ENCODE results near the gene SLC39A5.

Gene SLC39A5

GRCh38 chr12:56216461-56216860, 13.4 kb upstream of the SLC39A5 start:
- DNase-seq, result no peak

DNA sequence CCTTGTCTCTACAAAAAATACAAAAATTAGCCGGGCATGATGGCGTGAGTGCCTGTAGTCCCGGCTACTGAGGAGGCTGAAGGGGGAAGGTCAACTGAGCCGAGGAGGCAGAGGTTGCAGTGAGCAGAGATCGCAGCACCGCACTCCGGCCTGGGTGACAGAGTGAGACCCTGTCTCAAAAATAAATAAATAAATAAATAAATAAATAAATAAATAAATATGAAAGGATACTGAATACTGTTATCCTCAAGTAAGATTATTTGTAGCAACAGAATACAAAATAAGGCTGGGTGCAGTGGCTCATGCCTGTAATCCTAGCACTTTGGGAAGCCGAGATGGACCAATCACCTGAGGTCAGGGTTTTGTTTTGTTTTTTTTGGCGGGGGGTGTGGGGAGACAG, 10.0 kb upstream of the SLC39A5 start:
- no peak for DNase-seq

DNA sequence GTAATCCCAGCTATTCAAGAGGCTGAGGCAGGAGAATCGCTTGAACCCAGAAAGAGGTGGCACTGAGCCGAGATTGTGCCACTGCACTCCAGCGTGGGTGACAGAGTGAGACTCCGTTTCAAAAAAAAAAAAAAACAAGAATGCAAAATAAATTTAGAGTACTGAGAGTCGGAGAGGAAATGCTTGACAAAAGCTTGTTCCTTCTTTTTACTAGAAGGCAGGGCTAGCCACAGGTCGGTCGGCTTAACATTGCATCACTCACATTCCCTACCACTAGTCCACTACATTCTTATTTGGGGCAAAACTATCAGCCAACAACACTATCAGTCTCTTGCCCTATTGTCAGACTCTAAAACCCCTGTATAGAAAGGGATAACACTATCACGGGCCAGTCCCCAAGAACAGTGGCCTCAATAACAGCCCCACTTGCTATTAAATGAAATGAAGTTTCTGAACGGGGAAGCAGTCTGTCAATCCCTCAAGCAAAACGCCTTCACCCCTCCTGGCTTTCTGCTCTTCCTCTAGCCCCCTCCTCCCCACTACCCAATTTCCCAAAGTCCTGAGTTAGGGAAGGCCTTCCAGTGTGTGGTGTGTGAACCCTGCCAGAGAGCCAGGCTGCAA, 9.1 kb upstream of the SLC39A5 start:
- DNase-seq, result peak; percentile 65

DNA sequence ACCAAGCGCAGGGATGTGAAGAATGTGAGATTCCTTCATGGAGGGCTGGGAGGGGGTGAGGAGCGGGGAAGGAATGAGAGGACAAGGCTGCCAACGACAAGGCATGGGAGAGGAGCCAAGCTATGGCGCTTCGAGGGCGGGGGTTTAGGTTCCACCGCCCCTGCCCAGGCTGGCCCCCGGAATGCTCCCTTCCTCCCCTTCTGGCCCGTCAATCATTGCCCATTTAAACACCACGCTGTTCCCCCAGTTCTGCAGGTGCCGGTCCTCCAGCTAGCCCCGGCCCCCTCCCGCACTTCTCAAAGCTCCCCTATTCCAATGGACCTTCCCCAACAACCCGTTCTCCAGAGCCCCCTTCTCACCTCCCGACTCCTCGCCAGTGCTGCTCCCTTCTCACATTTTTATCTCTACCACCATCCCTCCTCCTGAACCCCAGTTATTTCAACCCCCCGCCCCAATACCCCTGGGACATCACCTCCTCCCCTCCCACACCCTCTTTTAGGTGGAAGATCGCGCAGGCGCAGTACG, 8.6 kb upstream of the SLC39A5 start:
- DNase-seq, result peak; percentile 91

DNA sequence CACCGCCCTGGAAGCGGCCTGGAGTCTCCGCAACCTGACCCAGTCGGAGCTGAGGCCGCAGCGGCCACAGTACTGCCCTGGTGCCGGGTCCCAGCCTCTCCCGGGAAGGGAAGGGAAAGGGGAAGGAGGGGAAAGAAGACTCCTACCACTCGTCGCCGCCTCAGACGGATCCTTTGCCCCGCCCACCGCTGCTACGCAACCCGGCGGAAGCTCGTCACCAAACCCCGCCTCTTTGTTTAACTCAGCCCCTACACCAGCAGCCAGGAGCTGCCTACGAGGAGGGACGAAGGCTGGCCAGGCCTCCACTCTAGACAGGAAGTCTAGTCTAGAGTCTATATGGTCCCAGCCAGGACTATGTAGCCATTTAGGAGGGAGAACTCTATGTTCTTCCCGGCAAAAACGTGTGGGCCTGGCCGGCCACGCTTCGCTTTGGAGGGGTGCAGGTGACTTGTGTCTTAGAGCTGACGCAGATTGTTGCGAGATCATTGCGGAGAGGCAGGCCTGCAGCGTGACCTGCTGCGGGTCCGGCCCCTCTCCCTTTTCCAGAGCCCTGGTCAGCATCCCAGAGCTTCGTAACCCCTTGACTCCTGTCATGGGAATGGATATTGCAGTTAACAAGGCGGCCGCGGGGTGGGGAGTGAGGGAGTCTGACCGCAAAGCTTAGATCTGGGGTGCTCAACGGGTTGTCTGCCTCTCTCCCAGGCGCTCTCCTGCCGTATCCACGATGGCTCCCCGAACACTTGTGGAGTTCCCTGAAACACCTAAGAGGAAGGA, 7.9 kb upstream of the SLC39A5 start, which contains the start of gene RNF41:
Gene RNF41, minus strand, starts transcription at position 166 of the 774 bp plus-strand sequence. CDS start 7,875 bp downstream, outside the sequence.
- peak; percentile 98 for DNase-seq

GRCh38 chr12:56222531-56222895, 7.3 kb upstream of the SLC39A5 start:
- DNase-seq, result no peak

GRCh38 chr12:56223571-56224101, 6.2 kb upstream of the SLC39A5 start:
- no peak for DNase-seq

DNA sequence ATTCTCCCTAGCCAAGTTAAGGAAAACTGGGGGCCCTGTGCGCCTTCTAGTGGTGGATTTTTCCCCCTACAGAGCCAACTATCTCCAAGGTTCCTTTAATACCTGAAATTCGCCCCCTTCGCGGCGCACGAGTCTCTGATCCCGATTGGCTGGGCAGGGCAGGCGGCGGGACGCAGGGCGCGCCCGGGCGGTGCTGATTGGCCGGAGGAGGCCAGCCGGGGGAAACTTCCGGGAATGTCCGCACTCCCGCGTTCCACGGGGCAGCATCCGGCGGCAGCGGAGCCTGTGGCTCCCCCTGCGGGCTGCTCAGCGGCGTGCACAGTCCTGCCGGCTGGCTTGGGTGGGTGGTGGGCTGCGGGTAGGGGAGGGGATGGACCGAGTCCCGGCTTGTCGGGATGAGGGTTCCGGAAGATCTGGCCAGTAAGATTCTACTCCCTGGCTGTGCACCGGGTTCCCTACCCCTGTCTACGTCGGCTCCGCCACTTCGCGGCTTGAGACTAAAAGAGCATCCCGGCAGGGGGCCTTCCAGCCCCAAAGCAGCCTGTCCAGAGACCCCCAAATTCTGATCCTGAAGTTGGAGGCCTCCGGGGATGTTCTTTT, 5.6 kb upstream of the SLC39A5 start, which contains the start of gene NABP2:
Gene NABP2, plus strand, starts transcription at position 241 of the 600 bp plus-strand sequence. CDS start 515 bp downstream, outside the sequence.
- DNase-seq, result peak; percentile 99

- no peak for DNase-seq
These were observed 4.9 kb upstream of the SLC39A5 start for GRCh38 chr12:56224954-56225353.

- DNase-seq, result no peak
These were observed 769 bp upstream of the SLC39A5 start for GRCh38 chr12:56229082-56229481.

GRCh38 chr12:56230432-56231183, 757 bp downstream of the SLC39A5 start:
- DNase-seq, result no peak

DNA sequence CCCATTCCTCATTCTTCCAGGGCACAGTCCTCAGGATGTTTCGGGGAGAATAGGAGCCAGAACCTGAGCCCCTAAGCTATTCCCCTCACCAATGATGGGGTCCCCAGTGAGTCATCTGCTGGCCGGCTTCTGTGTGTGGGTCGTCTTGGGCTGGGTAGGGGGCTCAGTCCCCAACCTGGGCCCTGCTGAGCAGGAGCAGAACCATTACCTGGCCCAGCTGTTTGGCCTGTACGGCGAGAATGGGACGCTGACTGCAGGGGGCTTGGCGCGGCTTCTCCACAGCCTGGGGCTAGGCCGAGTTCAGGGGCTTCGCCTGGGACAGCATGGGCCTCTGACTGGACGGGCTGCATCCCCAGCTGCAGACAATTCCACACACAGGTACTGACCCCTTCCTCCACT, 1.3 kb downstream of the SLC39A5 start:
- no peak for DNase-seq

GRCh38 chr12:56234746-56235436, 5.0 kb downstream of the SLC39A5 start:
- no peak for DNase-seq

- no peak for DNase-seq
These were observed 6.2 kb downstream of the SLC39A5 start for GRCh38 chr12:56236091-56236490.

DNA sequence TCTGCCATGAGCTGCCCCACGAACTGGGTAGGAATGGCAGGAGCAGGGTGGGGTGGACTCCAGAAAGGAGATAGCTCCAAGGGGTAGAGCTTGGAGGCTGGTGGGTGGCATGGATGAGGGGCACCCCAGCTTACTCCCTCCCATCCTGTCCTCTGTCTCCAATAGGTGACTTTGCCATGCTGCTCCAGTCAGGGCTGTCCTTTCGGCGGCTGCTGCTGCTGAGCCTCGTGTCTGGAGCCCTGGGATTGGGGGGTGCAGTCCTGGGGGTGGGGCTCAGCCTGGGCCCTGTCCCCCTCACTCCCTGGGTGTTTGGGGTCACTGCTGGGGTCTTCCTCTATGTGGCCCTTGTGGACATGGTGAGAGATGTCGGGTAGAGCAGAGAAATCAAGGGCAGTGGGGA, 7.1 kb downstream of the SLC39A5 start:
- no peak for DNase-seq

GRCh38 chr12:56237552-56237951, 7.7 kb downstream of the SLC39A5 start:
- DNase-seq, result no peak

DNA sequence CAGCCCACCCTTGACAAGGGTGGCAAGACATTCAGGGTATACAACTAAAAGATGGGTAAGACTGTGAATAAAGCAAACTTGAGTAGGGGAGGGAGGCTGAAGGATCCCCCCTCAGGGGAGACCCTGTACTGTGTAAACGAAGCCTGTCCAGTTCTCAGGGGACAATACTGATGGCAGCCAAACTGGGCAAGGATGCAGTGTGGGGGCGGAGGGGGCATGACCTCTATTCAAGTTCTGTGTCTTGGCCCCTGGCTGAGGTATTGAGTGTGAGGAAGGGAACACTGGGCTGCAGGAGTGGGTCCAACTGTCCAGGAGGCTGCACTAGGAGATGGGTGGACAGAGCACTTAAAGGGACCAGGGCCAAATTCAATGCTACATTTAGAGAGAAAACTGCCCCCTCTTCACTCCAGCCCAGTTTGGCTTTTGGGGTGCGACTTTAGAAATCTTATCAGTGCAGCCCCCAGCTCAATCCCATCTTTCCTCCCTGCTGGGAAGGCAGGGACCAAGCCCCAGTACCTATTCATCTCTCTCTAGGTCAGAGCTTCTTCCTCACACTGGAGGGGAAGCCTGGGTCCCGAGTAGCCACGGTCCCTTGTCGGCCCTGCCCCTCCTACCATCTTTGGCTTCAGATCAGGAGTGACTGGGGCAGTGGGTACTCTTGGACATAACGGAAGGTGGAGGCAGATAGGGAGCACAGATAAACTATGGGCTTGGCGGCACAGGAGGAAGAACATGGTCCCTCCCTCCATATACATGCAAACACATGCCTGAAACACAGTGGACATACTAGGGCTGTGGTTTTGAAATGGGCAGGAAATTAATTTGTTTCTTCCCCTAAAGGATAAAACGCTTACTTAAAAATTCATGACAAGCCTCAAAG, 11.8 kb downstream of the SLC39A5 start:
- DNase-seq, result no peak

- DNase-seq, result no peak
These were observed 13.1 kb downstream of the SLC39A5 start for GRCh38 chr12:56242986-56243385.

DNA sequence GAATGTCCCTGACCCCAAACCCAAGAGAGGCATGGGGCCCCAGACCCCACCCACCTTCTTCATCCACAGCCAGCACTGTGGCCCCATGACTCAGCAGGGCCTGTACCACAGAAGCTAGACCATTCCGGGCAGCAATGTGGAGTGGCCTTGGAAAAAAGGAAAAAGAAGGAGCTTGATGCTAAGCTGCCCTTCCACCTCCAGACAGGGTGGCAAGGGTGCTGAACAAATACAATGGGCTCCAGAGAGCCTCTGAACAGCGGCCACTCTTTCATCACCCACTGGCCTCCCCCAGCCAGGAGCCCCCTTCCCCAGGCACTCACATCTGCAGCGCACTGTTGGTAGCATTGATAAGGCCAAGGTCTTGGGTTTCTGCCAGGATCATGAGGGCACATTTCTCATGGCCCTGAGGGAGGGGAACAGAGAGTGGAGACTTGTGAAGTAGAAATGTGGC, 13.9 kb downstream of the SLC39A5 start:
- no peak for DNase-seq

- DNase-seq, result no peak
These were observed 14.6 kb downstream of the SLC39A5 start for GRCh38 chr12:56244494-56244893.

DNA sequence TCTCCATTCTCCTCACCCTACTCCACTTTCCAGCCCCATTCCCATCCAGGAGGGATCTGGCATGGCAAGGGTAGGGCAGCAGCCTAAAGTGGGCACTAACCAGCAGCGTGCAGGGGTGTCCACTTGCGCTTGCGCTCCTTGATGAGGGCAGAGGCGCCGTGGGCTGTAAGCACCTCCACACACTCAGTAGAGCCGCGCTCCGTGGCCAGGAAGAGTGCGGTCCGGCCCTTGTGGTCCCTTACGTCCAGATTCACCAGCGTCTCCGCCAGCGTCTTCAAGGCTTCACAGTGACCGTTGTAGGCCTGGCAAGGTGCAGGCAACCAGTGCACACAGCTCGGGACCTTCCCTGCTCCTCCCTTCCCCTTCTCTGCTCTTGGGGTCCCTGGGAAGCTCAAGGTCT, 18.1 kb downstream of the SLC39A5 start:
- no peak for DNase-seq

Data from fibroblast of skin of scalp (primary cell).